ENCODE results near the gene MICA. TPM values are rescaled to one million over a fixed set of nuclear protein-coding genes. Genes with fewer than 3 reads are reported as not detected.

Gene MICA
- 32.2 and 48.0 TPM in 2 replicates for total RNA-seq

GRCh38 chr6:31403283-31404060 lies at the start of gene MICA:
Gene MICA (plus strand): TSS chr6:31403595. CDS start chr6:31403633, 38 bp downstream.

GRCh38 chr6:31356946-31357466 lies 46.4 kb upstream of the MICA start, which contains the start of gene HLA-B:
Gene HLA-B (minus strand): TSS chr6:31357179. CDS start chr6:31357158, 21 bp downstream.

Small RNAs within 50 kb of the gene (small RNA-seq; reads per million reads assigned to genes)
- not detected for gene HLA-S (ENCODE audit: low replicate concordance)
- gene MIR6891 (ENCODE audit: low replicate concordance) = not detected
- not detected for gene RF00019 (ENCODE audit: low replicate concordance)
- not detected for gene RNU6-283P (ENCODE audit: low replicate concordance)

Other genes with a start within 250 kb of the MICA start
- 7.7 and 16.9 TPM in 2 replicates for gene CCHCR1, start 245.8 kb upstream of the MICA start, total RNA-seq
- 0.66 and 57.8 TPM in 2 replicates for gene TCF19, start 245.0 kb upstream of the MICA start, total RNA-seq
- gene POU5F1, start 232.9 kb upstream of the MICA start, total RNA-seq = 0.29 TPM in 1 of 2 replicates, not detected in the other
- gene HLA-C, start 131.5 kb upstream of the MICA start, total RNA-seq = 112 and 321 TPM in 2 replicates
- 354 and 429 TPM in 2 replicates for gene HLA-B, start 46.4 kb upstream of the MICA start, total RNA-seq
- 22.5 and 49.2 TPM in 2 replicates for gene MICB, start 94.5 kb downstream of the MICA start, total RNA-seq
- gene MCCD1, start 125.4 kb downstream of the MICA start, total RNA-seq = not detected in 2 replicates
- gene DDX39B, start 138.4 kb downstream of the MICA start, total RNA-seq = 317 and 546 TPM in 2 replicates
- gene ATP6V1G2, start 143.0 kb downstream of the MICA start, total RNA-seq = 0.43 and 1.5 TPM in 2 replicates
- gene NFKBIL1, start 144.0 kb downstream of the MICA start, total RNA-seq = 19.9 and 35.5 TPM in 2 replicates
- gene LTA, start 168.7 kb downstream of the MICA start, total RNA-seq = not detected in 2 replicates
- gene TNF, start 172.0 kb downstream of the MICA start, total RNA-seq = under 0.01 and 0.29 TPM in 2 replicates
- not detected in 2 replicates for gene LTB, start 178.8 kb downstream of the MICA start, total RNA-seq
- gene LST1, start 182.7 kb downstream of the MICA start, total RNA-seq = not detected in 2 replicates
- gene NCR3, start 189.4 kb downstream of the MICA start, total RNA-seq = not detected in 2 replicates
- not detected in 2 replicates for gene AIF1, start 211.6 kb downstream of the MICA start, total RNA-seq
- gene PRRC2A, start 217.1 kb downstream of the MICA start, total RNA-seq = 55.1 and 105 TPM in 2 replicates
- 185 and 217 TPM in 2 replicates for gene BAG6, start 249.1 kb downstream of the MICA start, total RNA-seq

Measured in placental pericyte (primary cell).